HepG2 (cell line): ENCODE measurements around the gene PARP1. TPM values are rescaled to one million over a fixed set of nuclear protein-coding genes. Genes with fewer than 3 reads are reported as not detected.

Experiments
- ATAC-seq: fragments of 200-7000 bp; cut with Tn5 transposase; 3 replicates; pipeline ENCODE4 v1.9.1; 2020; ENCODE audit warnings: mild to moderate bottlenecking, moderate library complexity
- BruUV-seq: library from RNA; stranded (reverse); fragments of 400-500 nt; replicated peaks from 2 replicates; lab custom pipeline; 2021; lab: Mats Ljungman, UMichigan
- CTCF ChIA-PET: fragments of 300-600 bp; formaldehyde crosslinking; extraction: SDS; loops from one replicate; lab custom pipeline; 2021; ENCODE audit warnings: low total read pairs, inconsistent platforms, low intra/inter-chr PET ratio; lab: Yijun Ruan, JAX
- POLR2A ChIA-PET: fragments of 350-600 bp; sonication (Branson Sonifier 250); formaldehyde crosslinking; loops from one replicate; lab custom pipeline; 2020; ENCODE audit warnings: antibody characterized with exemption, inconsistent platforms; lab: Yijun Ruan, JAX
- DNase-seq: peaks from one replicate; pipeline ENCODE4 v3.0.0-alpha.2; 2015; ENCODE audit warnings: low spot score
- FAIRE-seq: peaks from 3 replicates; lab custom pipeline; 2011; peaks lifted over from hg19 to GRCh38; lab: Jason Lieb, UNC
- H2AFZ ChIP-seq: one replicate; pipeline ENCODE4 v1.6.1; 2011; ENCODE audit warnings: low read length, inconsistent platforms
- H3K27ac ChIP-seq: fragments of 300-600 bp; 3 replicates; pipeline ENCODE4 v1.8.0; 2011; ENCODE audit warnings: mixed run types, mild to moderate bottlenecking, mixed read lengths, low read length, inconsistent platforms; ENCODE audit not compliant: insufficient read depth; ENCODE audit errors: extremely low read length
- H3K27me3 ChIP-seq, 2 experiments: fragments of 200-600 bp in 1 of 2; 2 replicates in 1 of 2; 3 replicates in 1 of 2; pipeline versions ENCODE4 v1.6.0 to v1.8.0; 2011; ENCODE audit warnings: low read length in 2 of 2, mild to moderate bottlenecking in 2 of 2, moderate library complexity in 2 of 2, inconsistent platforms in 1 of 2; ENCODE audit not compliant: insufficient read depth in 2 of 2, control insufficient read depth in 1 of 2
- H3K36me3 ChIP-seq, 2 experiments: fragments of 200-600 bp in 1 of 2; replicated peaks in 1 of 2; 2 replicates in 1 of 2; 3 replicates in 1 of 2; pipeline versions ENCODE4 v1.5.1 to v1.8.0; 2011; ENCODE audit warnings: low read length in 2 of 2, inconsistent platforms in 1 of 2; ENCODE audit not compliant: insufficient read depth in 2 of 2, control insufficient read depth in 1 of 2
- H3K4me1 ChIP-seq: 2 replicates; pipeline ENCODE4 v1.5.1; 2012; ENCODE audit warnings: low read length, inconsistent platforms; ENCODE audit not compliant: insufficient read depth
- H3K4me2 ChIP-seq: 2 replicates; pipeline ENCODE4 v1.6.0; 2011; ENCODE audit warnings: low read depth, low read length, inconsistent platforms
- H3K4me3 ChIP-seq, 3 experiments: fragments of 200-600 bp in 1 of 3; sonication (generic), shearing (Covaris generic) in 1 of 3; replicated peaks in 1 of 3; 2 replicates each; pipeline ENCODE4 v1.5.1; 2011 to 2016; ENCODE audit warnings: low read length in 3 of 3, inconsistent platforms in 2 of 3, low read depth in 2 of 3, mild to moderate bottlenecking in 2 of 3, control low read depth in 1 of 3, mixed read lengths in 1 of 3; ENCODE audit not compliant: insufficient read depth in 1 of 3
- H3K79me2 ChIP-seq: one replicate; pipeline ENCODE4 v1.6.1; 2011; ENCODE audit warnings: low read length, inconsistent platforms; ENCODE audit not compliant: insufficient read depth
- H3K9ac ChIP-seq: 2 replicates; pipeline ENCODE4 v1.6.0; 2011; ENCODE audit warnings: mild to moderate bottlenecking, low read depth, low read length, inconsistent platforms; ENCODE audit not compliant: insufficient read depth
- H3K9me3 ChIP-seq: 2 replicates; pipeline ENCODE4 v1.5.1; 2012; ENCODE audit warnings: mild to moderate bottlenecking, low read length
- H4K20me1 ChIP-seq: 2 replicates; pipeline ENCODE4 v1.6.0; 2011; ENCODE audit warnings: inconsistent platforms, mild to moderate bottlenecking, low read length, moderate library complexity; ENCODE audit not compliant: insufficient read depth
- ATAD3A ChIP-seq: sonication (generic); formaldehyde crosslinking; IDR thresholded peaks from 2 replicates; pipeline ENCODE4 v1.4.0; 2020; ENCODE audit warnings: missing genetic modification reagents
- DMAP1 ChIP-seq: IDR thresholded peaks from 2 replicates; pipeline ENCODE4 v1.6.1; 2016
- HNRNPLL ChIP-seq: fragments of 200-400 bp; formaldehyde crosslinking; IDR thresholded peaks from 2 replicates; pipeline ENCODE4 v1.6.1; 2017; ENCODE audit warnings: mild to moderate bottlenecking, low read depth, low read length; ENCODE audit not compliant: poor library complexity, severe bottlenecking
- ZNF577 ChIP-seq: sonication (generic); formaldehyde crosslinking; IDR thresholded peaks from 2 replicates; pipeline ENCODE4 v1.4.0; 2020; ENCODE audit warnings: mild to moderate bottlenecking, low read depth, missing genetic modification reagents, borderline replicate concordance
- ZNF672 ChIP-seq: sonication (generic); formaldehyde crosslinking; IDR thresholded peaks from 2 replicates; pipeline ENCODE4 v1.8.1; 2022; ENCODE audit warnings: missing genetic modification reagents
- WGBS: methylation state at CpG from one replicate; pipeline ENCODE4 v1.1.6; 2017; ENCODE audit warnings: low lambda C conversion rate; 5-methylcytosine and 5-hydroxymethylcytosine counted together
- in situ Hi-C: cut with HindIII; loops from 2 replicates; pipeline ENCODE4 v1.10.0; 2017; ENCODE audit warnings: low pct_unique_long_range_greater_than_20kb; ENCODE audit not compliant: extremely low pct_ligation_motif_present
- intact Hi-C: fragments of 100-400 bp; cut with micrococcal nuclease; formaldehyde crosslinking; loops from one replicate; pipeline ENCODE4 v1.10.0; 2022; ENCODE audit not compliant: unreplicated experiment
- polyA plus RNA-seq, 8 experiments: library from polyadenylated mRNA; depleted of rRNA in 3 of 8; stranded (reverse) in 7 of 8; unstranded in 1 of 8; fragments of >200 nt; fragmentation: Illumina TruSeq in 4 of 8; extraction: Trizol in 4 of 8; gene quantifications; 2 replicates each; pipeline versions ENCODE4 v1.2.1 to v1.2.3, GENCODE V29; 2011 to 2016; ENCODE audit warnings: low read depth in 4 of 8, missing spikeins in 1 of 8, mixed read lengths in 1 of 8; ENCODE audit not compliant: insufficient read depth in 1 of 8
- total RNA-seq, 5 experiments: library from RNA; depleted of rRNA; stranded (reverse); fragments of >200 nt; fragmentation: Illumina TruSeq; extraction: Trizol; gene quantifications; 2 replicates each; pipeline ENCODE4 v1.2.3, GENCODE V29; 2016; ENCODE audit warnings: low read depth in 1 of 5
- TF ChIP-seq, protein P1 (sequence below): IDR thresholded peaks from 2 replicates; pipeline ENCODE4 v1.6.1; 2016; ENCODE audit warnings: missing compliant biosample characterization, missing genetic modification reagents, borderline replicate concordance
- TF ChIP-seq, protein P2 (sequence below): sonication (generic); formaldehyde crosslinking; IDR thresholded peaks from 2 replicates; pipeline ENCODE4 v1.5.0; 2020; ENCODE audit warnings: missing genetic modification reagents
- TF ChIP-seq, protein P3 (sequence below): sonication (generic); formaldehyde crosslinking; IDR thresholded peaks from 2 replicates; pipeline ENCODE4 v1.4.0; 2020; ENCODE audit warnings: missing genetic modification reagents, borderline replicate concordance
- TF ChIP-seq, protein P4 (sequence below): sonication (generic); formaldehyde crosslinking; IDR thresholded peaks from 2 replicates; pipeline ENCODE4 v1.9.0; 2021; ENCODE audit warnings: mild to moderate bottlenecking, missing genetic modification reagents

The PARP1 gene
- total and polyA plus RNA-seq, 2 of the 13 experiments (the other 11 are each of a cell fraction or from before 2014, with no cell fraction given) = 50.1 to 85.2 TPM

DNA sequence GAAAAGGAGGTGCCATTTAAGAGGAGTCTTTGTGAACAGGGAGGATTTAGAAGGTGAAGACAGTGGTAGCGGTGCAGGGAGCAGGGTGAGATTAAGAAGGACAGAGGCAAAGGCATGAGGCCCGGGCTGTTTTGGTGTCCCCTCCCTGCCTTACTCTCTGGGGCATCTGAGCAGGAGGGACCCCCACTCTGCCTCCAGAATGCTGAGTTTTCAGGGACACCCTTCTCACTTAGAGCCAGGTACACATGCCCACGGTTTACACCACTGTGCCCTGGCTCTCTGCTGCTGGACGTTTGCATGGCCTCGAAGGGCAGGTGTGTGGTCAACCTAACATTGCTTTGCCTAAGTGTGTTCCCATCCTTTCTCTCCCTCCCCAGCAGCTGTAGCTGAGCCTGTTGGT is 20.5 kb upstream of the PARP1 start (continued):
- TF ChIP-seq, protein P1, sequence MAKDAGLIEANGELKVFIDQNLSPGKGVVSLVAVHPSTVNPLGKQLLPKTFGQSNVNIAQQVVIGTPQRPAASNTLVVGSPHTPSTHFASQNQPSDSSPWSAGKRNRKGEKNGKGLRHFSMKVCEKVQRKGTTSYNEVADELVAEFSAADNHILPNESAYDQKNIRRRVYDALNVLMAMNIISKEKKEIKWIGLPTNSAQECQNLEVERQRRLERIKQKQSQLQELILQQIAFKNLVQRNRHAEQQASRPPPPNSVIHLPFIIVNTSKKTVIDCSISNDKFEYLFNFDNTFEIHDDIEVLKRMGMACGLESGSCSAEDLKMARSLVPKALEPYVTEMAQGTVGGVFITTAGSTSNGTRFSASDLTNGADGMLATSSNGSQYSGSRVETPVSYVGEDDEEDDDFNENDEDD (CRISPR knock-in tag) = no peak
- TF ChIP-seq, protein P2, sequence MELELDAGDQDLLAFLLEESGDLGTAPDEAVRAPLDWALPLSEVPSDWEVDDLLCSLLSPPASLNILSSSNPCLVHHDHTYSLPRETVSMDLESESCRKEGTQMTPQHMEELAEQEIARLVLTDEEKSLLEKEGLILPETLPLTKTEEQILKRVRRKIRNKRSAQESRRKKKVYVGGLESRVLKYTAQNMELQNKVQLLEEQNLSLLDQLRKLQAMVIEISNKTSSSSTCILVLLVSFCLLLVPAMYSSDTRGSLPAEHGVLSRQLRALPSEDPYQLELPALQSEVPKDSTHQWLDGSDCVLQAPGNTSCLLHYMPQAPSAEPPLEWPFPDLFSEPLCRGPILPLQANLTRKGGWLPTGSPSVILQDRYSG = no peak
- TF ChIP-seq ZNF577 = no peak
- no peak for TF ChIP-seq ATAD3A (CRISPR knock-in tag)

DNA sequence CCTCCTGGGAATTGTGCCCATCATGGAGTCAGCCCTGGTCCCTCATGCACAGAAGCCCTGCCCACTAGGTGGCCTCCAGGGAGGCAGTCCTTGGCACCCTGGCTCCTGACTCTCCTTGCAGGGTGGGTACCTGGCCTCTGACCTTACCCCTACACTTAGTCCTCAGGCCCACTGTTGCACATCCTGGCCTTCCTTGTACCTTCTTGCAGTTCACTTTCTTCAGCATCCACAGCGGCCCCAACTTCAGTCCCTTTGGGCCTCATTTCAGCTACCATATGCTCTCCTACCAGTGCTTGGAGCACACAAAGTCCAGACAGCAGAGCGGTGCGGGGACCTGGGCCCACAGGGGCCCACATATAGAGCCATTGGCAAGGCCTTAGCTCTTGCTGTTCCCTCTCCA is 19.2 kb upstream of the PARP1 start:
- Histone ChIP-seq H2AFZ (no peak overlapping the region), H3K4me3 (no peak overlapping the region), H3K9me3 (no peaks in the 10 kb centered on the region), H3K27me3 (peaks cover 2 to 3% of the 10 kb centered on the region in 2 experiments; a peak in 1 of 5 replicates), H3K4me1 (no peaks in the 10 kb centered on the region), H3K36me3 (no peaks in the 10 kb centered on the region), H3K27ac (no peak overlapping the region), H4K20me1 (no peaks in the 10 kb centered on the region), H3K79me2 (no peaks in the 10 kb centered on the region), H3K9ac (no peak overlapping the region), H3K4me2 (no peak overlapping the region)
- ChIA-PET POLR2A (no interaction called here), CTCF (no interaction called here)
- DNase-seq (no peak), ATAC-seq (no peak), FAIRE-seq (no peak)
- 64% methylated on average over 1 of the region's 3 CpGs for WGBS
- in situ Hi-C loops (loop anchor here (10.0 kb wide), 2 partner anchors 118 to 178 kb away; partner anchors contain the start of gene STUM), intact Hi-C loops (loop anchor here (10.0 kb wide), 2 partner anchors 118 to 178 kb away; partner anchors contain the start of gene STUM)
- no TSS peak for BruUV-seq
- TF ChIP-seq, protein P3, sequence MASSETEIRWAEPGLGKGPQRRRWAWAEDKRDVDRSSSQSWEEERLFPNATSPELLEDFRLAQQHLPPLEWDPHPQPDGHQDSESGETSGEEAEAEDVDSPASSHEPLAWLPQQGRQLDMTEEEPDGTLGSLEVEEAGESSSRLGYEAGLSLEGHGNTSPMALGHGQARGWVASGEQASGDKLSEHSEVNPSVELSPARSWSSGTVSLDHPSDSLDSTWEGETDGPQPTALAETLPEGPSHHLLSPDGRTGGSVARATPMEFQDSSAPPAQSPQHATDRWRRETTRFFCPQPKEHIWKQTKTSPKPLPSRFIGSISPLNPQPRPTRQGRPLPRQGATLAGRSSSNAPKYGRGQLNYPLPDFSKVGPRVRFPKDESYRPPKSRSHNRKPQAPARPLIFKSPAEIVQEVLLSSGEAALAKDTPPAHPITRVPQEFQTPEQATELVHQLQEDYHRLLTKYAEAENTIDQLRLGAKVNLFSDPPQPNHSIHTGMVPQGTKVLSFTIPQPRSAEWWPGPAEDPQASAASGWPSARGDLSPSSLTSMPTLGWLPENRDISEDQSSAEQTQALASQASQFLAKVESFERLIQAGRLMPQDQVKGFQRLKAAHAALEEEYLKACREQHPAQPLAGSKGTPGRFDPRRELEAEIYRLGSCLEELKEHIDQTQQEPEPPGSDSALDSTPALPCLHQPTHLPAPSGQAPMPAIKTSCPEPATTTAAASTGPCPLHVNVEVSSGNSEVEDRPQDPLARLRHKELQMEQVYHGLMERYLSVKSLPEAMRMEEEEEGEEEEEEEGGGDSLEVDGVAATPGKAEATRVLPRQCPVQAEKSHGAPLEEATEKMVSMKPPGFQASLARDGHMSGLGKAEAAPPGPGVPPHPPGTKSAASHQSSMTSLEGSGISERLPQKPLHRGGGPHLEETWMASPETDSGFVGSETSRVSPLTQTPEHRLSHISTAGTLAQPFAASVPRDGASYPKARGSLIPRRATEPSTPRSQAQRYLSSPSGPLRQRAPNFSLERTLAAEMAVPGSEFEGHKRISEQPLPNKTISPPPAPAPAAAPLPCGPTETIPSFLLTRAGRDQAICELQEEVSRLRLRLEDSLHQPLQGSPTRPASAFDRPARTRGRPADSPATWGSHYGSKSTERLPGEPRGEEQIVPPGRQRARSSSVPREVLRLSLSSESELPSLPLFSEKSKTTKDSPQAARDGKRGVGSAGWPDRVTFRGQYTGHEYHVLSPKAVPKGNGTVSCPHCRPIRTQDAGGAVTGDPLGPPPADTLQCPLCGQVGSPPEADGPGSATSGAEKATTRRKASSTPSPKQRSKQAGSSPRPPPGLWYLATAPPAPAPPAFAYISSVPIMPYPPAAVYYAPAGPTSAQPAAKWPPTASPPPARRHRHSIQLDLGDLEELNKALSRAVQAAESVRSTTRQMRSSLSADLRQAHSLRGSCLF (CRISPR knock-in tag) = no peak
- no peak for TF ChIP-seq ZNF672 (CRISPR knock-in tag)
- TF ChIP-seq HNRNPLL = no peak
- no peak for TF ChIP-seq DMAP1 (CRISPR knock-in tag)
- TF ChIP-seq, protein P4, sequence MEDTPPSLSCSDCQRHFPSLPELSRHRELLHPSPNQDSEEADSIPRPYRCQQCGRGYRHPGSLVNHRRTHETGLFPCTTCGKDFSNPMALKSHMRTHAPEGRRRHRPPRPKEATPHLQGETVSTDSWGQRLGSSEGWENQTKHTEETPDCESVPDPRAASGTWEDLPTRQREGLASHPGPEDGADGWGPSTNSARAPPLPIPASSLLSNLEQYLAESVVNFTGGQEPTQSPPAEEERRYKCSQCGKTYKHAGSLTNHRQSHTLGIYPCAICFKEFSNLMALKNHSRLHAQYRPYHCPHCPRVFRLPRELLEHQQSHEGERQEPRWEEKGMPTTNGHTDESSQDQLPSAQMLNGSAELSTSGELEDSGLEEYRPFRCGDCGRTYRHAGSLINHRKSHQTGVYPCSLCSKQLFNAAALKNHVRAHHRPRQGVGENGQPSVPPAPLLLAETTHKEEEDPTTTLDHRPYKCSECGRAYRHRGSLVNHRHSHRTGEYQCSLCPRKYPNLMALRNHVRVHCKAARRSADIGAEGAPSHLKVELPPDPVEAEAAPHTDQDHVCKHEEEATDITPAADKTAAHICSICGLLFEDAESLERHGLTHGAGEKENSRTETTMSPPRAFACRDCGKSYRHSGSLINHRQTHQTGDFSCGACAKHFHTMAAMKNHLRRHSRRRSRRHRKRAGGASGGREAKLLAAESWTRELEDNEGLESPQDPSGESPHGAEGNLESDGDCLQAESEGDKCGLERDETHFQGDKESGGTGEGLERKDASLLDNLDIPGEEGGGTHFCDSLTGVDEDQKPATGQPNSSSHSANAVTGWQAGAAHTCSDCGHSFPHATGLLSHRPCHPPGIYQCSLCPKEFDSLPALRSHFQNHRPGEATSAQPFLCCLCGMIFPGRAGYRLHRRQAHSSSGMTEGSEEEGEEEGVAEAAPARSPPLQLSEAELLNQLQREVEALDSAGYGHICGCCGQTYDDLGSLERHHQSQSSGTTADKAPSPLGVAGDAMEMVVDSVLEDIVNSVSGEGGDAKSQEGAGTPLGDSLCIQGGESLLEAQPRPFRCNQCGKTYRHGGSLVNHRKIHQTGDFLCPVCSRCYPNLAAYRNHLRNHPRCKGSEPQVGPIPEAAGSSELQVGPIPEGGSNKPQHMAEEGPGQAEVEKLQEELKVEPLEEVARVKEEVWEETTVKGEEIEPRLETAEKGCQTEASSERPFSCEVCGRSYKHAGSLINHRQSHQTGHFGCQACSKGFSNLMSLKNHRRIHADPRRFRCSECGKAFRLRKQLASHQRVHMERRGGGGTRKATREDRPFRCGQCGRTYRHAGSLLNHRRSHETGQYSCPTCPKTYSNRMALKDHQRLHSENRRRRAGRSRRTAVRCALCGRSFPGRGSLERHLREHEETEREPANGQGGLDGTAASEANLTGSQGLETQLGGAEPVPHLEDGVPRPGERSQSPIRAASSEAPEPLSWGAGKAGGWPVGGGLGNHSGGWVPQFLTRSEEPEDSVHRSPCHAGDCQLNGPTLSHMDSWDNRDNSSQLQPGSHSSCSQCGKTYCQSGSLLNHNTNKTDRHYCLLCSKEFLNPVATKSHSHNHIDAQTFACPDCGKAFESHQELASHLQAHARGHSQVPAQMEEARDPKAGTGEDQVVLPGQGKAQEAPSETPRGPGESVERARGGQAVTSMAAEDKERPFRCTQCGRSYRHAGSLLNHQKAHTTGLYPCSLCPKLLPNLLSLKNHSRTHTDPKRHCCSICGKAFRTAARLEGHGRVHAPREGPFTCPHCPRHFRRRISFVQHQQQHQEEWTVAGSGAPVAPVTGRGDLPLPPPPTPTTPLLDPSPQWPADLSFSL = no peak
